Measurements from ENCODE around the gene LPXN.

DNA sequence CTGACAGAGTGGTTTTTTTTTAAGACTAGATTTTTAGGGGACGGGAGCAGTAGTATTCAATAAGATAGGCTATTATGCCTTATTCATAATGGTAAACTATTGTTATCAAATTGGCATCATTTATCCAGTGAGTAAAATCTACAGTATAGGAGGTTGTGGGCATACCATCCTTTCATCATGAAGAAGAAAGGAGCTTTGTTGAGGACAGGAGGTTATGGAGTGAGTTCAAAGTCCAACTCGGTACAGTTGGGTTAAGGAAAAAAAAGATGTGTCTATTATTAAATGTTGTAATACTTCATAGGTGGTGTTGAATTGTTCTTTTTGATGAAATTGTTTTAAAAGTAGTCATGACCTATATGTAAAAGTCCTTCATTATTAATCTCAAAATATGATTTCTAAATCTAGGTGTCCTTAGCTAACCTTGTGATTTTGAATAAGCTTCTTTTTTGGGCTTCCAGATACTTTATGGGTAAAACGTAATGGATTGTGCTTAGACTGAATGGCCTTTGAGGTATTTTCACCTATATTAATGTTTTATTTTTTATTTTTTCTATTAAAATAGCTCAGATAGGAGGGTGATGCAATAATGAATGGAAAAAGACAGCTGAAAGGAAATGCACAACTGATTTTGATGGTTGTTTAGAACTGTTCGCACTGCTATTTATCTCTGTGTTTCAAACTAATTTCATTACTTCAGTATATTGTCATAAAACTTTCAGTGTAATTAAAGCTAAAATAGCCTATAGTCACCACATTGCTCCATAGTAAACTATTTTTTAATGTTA is 31.5 kb upstream of the LPXN start:
- TF ChIP-seq POLR2AphosphoS5 (IDR thresholded peaks at IDR 0.05) (no peak), CTCF (IDR thresholded peaks at IDR 0.05 in 8 of 11, conservative IDR thresholded peaks at IDR 0.05 in 3 of 11) (no peak)

All from spleen (tissue), 7 donors.